ENCODE results near the gene RILPL2.

RILPL2 gene

GRCh38 chr12:123367511-123367910 lies 69.0 kb downstream of the RILPL2 start:
- H3K4me3 ChIP-seq (ENCODE audit: insufficient read length, low read depth), result no peak overlapping the region
- H3K27me3 ChIP-seq (ENCODE audit: insufficient read depth, insufficient read length), result no peaks in the 10 kb centered on the region
- TF ChIP-seq YY1 (IDR thresholded peaks at IDR 0.05; ENCODE audit: insufficient read depth, insufficient read length) (no peak), SUZ12 (IDR thresholded peaks at IDR 0.05; ENCODE audit: extremely low read depth, insufficient read depth, insufficient read length) (no peak), ZNF274 (IDR thresholded peaks at IDR 0.05; ENCODE audit: low read depth, low read length) (no peak)
- peaks cover 5% of the 10 kb centered on the region; the same call in 1 of the 2 replicates for H3K9me3 ChIP-seq (ENCODE audit: insufficient read depth, low read length)
- DNase-seq (ENCODE audit: low read depth, low spot score), result no peak
- peaks cover 2% of the 10 kb centered on the region for H3K4me1 ChIP-seq (ENCODE audit: insufficient read depth, insufficient read length)
- H3K9ac ChIP-seq (ENCODE audit: insufficient read length, low read depth), result no peak overlapping the region
- H3K36me3 ChIP-seq (ENCODE audit: insufficient read depth, insufficient read length, low read length), result no peaks in the 10 kb centered on the region

All from NT2/D1 (cell line).